Central memory CD8-positive, alpha-beta T cell (primary cell): Measurements from ENCODE around the gene MSTN.
"Not testable (repeated sequence)": the region's sequence is repeated elsewhere in the genome, so short reads cannot be mapped to it uniquely, and the experiment has no call there.

Source experiments
- ATAC-seq: fragments of 150-1000 bp; cut with Tn5 transposase; replicated peaks from 2 replicates; pipeline ENCODE4 v1.10.0; 2022; ENCODE audit warnings: mild to moderate bottlenecking, moderate FRiP score, moderate number of reproducible peaks; ENCODE audit not compliant: poor library complexity, severe bottlenecking; ENCODE audit errors: extremely low read depth
- DNase-seq, 2 donors: peaks; one replicate each; pipeline ENCODE4 v3.0.0; 2021; ENCODE audit warnings: low spot score in 2 of 2
- H3K27ac Mint-ChIP-seq: one replicate; pipeline ENCODE4 v1.8.0; 2022; ENCODE audit warnings: low read depth, mild to moderate bottlenecking, moderate library complexity, mixed read lengths
- H3K27me3 Mint-ChIP-seq: one replicate; pipeline ENCODE4 v1.8.0; 2022; ENCODE audit warnings: mixed read lengths
- H3K36me3 Mint-ChIP-seq: one replicate; pipeline ENCODE4 v1.8.0; 2022; ENCODE audit warnings: mild to moderate bottlenecking, moderate library complexity, mixed read lengths; ENCODE audit not compliant: insufficient read depth
- H3K4me1 Mint-ChIP-seq: one replicate; pipeline ENCODE4 v1.8.0; 2022; ENCODE audit warnings: mixed read lengths
- H3K4me3 Mint-ChIP-seq: one replicate; pipeline ENCODE4 v1.8.0; 2022; ENCODE audit warnings: mild to moderate bottlenecking, moderate library complexity, mixed read lengths
- H3K9me3 Mint-ChIP-seq: one replicate; pipeline ENCODE4 v1.8.0; 2022; ENCODE audit warnings: mixed read lengths

MSTN gene

GRCh38 chr2:190060019-190060418 is 2.5 kb downstream of the MSTN start:
- Mint-ChIP-seq H3K36me3 (no peaks in the 10 kb centered on the region), H3K27me3 (no peaks in the 10 kb centered on the region), H3K9me3 (no peaks in the 10 kb centered on the region), H3K4me3 (no peak overlapping the region), H3K27ac (no peak overlapping the region), H3K4me1 (no peaks in the 10 kb centered on the region)
- no peak for DNase-seq
- ATAC-seq, result no peak

- Mint-ChIP-seq H3K27ac (no peak overlapping the region), H3K36me3 (no peaks in the 10 kb centered on the region)
- DNase-seq, result no peak
Measured at GRCh38 chr2:190053426-190053825, 9.1 kb downstream of the MSTN start.

GRCh38 chr2:190052307-190052706 is 10.2 kb downstream of the MSTN start:
- Mint-ChIP-seq H3K4me1 (no peaks in the 10 kb centered on the region), H3K27ac (no peak overlapping the region), H3K36me3 (no peaks in the 10 kb centered on the region), H3K27me3 (peaks cover 12% of the 10 kb centered on the region), H3K4me3 (no peak overlapping the region), H3K9me3 (no peaks in the 10 kb centered on the region)
- DNase-seq (no peak), ATAC-seq (no peak)

More at GRCh38 chr2:190053426-190053825, 9.1 kb downstream of the MSTN start:
- H3K9me3 Mint-ChIP-seq, result no peaks in the 10 kb centered on the region
- H3K4me3 Mint-ChIP-seq, result no peak overlapping the region
- H3K4me1 Mint-ChIP-seq, result no peaks in the 10 kb centered on the region
- peaks cover 6% of the 10 kb centered on the region for H3K27me3 Mint-ChIP-seq
- no peak for ATAC-seq

GRCh38 chr2:190051223-190051622 is 11.3 kb downstream of the MSTN start:
- H3K27ac Mint-ChIP-seq, result no peak overlapping the region
- no peaks in the 10 kb centered on the region for H3K36me3 Mint-ChIP-seq
- ATAC-seq (no peak), DNase-seq (no peak)
- H3K4me1 Mint-ChIP-seq, result no peaks in the 10 kb centered on the region
- H3K4me3 Mint-ChIP-seq, result no peak overlapping the region
- peaks cover 20% of the 10 kb centered on the region for H3K27me3 Mint-ChIP-seq
- no peaks in the 10 kb centered on the region for H3K9me3 Mint-ChIP-seq

GRCh38 chr2:190050001-190050400 is 12.5 kb downstream of the MSTN start:
- Mint-ChIP-seq H3K36me3 (no peaks in the 10 kb centered on the region), H3K4me1 (no peaks in the 10 kb centered on the region), H3K4me3 (no peak overlapping the region), H3K9me3 (no peaks in the 10 kb centered on the region), H3K27ac (no peak overlapping the region), H3K27me3 (peaks cover 28% of the 10 kb centered on the region)
- ATAC-seq, result no peak
- DNase-seq, result no peak

- H3K27ac Mint-ChIP-seq, result no peak overlapping the region
- H3K27me3 Mint-ChIP-seq, result peaks cover 70% of the 10 kb centered on the region
- no peaks in the 10 kb centered on the region for H3K36me3 Mint-ChIP-seq
- H3K4me1 Mint-ChIP-seq, result no peaks in the 10 kb centered on the region
- no peaks in the 10 kb centered on the region for H3K9me3 Mint-ChIP-seq
- DNase-seq (no peak), ATAC-seq (no peak)
- H3K4me3 Mint-ChIP-seq, result no peak overlapping the region
Measured at GRCh38 chr2:190044866-190045265, 17.7 kb downstream of the MSTN start.

GRCh38 chr2:190043441-190043840 is 19.1 kb downstream of the MSTN start:
- Mint-ChIP-seq H3K4me3 (no peak overlapping the region), H3K36me3 (no peaks in the 10 kb centered on the region), H3K27me3 (peaks cover 74% of the 10 kb centered on the region), H3K9me3 (no peaks in the 10 kb centered on the region), H3K4me1 (no peaks in the 10 kb centered on the region), H3K27ac (no peak overlapping the region)
- DNase-seq (no peak), ATAC-seq (no peak)

GRCh38 chr2:190036071-190036470 is 26.5 kb downstream of the MSTN start:
- H3K27ac Mint-ChIP-seq, result no peak overlapping the region
- H3K4me3 Mint-ChIP-seq, result no peak overlapping the region
- no peaks in the 10 kb centered on the region for H3K36me3 Mint-ChIP-seq
- H3K4me1 Mint-ChIP-seq, result no peaks in the 10 kb centered on the region
- ATAC-seq (no peak), DNase-seq (no peak)
- H3K27me3 Mint-ChIP-seq, result peaks cover 47% of the 10 kb centered on the region
- no peaks in the 10 kb centered on the region for H3K9me3 Mint-ChIP-seq

GRCh38 chr2:190034417-190034816 is 28.1 kb downstream of the MSTN start:
- not testable (repeated sequence) for H3K4me3 Mint-ChIP-seq, H3K9me3 Mint-ChIP-seq, H3K4me1 Mint-ChIP-seq, H3K27ac Mint-ChIP-seq, ATAC-seq, DNase-seq, H3K36me3 Mint-ChIP-seq
- H3K27me3 Mint-ChIP-seq, result peaks cover 43% of the 10 kb centered on the region

GRCh38 chr2:190031969-190032618 is 30.4 kb downstream of the MSTN start:
- Mint-ChIP-seq H3K4me1 (no peaks in the 10 kb centered on the region), H3K4me3 (no peak overlapping the region), H3K27ac (no peak overlapping the region), H3K9me3 (no peaks in the 10 kb centered on the region), H3K36me3 (no peaks in the 10 kb centered on the region), H3K27me3 (peaks cover 54% of the 10 kb centered on the region)
- ATAC-seq (no peak), DNase-seq (no peak)

- ATAC-seq (no peak), DNase-seq (no peak)
- H3K27me3 Mint-ChIP-seq, result peaks cover 44% of the 10 kb centered on the region
- no peaks in the 10 kb centered on the region for H3K36me3 Mint-ChIP-seq
- no peaks in the 10 kb centered on the region for H3K9me3 Mint-ChIP-seq
- no peak overlapping the region for H3K4me3 Mint-ChIP-seq
- no peaks in the 10 kb centered on the region for H3K4me1 Mint-ChIP-seq
- no peak overlapping the region for H3K27ac Mint-ChIP-seq
Measured at GRCh38 chr2:190023860-190024259, 38.7 kb downstream of the MSTN start.

GRCh38 chr2:190020720-190021119 is 41.8 kb downstream of the MSTN start:
- H3K9me3 Mint-ChIP-seq, result peaks cover 24% of the 10 kb centered on the region
- H3K4me1 Mint-ChIP-seq, result no peaks in the 10 kb centered on the region
- peaks cover 39% of the 10 kb centered on the region for H3K27me3 Mint-ChIP-seq
- ATAC-seq (no peak), DNase-seq (no peak)
- no peaks in the 10 kb centered on the region for H3K36me3 Mint-ChIP-seq
- no peak overlapping the region for H3K4me3 Mint-ChIP-seq
- no peak overlapping the region for H3K27ac Mint-ChIP-seq

- Mint-ChIP-seq H3K4me1 (no peaks in the 10 kb centered on the region), H3K9me3 (peaks cover 28% of the 10 kb centered on the region), H3K27me3 (peaks cover 51% of the 10 kb centered on the region), H3K27ac (no peak overlapping the region), H3K36me3 (no peaks in the 10 kb centered on the region), H3K4me3 (no peak overlapping the region)
- ATAC-seq, result no peak
- no peak for DNase-seq
Measured at GRCh38 chr2:190017837-190018236, 44.7 kb downstream of the MSTN start.
